ENCODE measurements around the gene WDFY3. TPM values are rescaled to one million over a fixed set of nuclear protein-coding genes. Genes with fewer than 3 reads are reported as not detected.

Gene WDFY3
- total RNA-seq, 4 donors from 2014 or later = 103 to 141 (median 121) TPM

GRCh38 chr4:84952004-84952403, 14.5 kb downstream of the WDFY3 start:
- DNase-seq = no peak
- H3K27ac ChIP-seq = no peak overlapping the region
- intact Hi-C loops (cut with DNase I) = no loop called here
- no peak overlapping the region for H3K4me3 ChIP-seq (replicated peaks in 1 of 3)
- no peaks in the 10 kb centered on the region for H3K36me3 ChIP-seq
- H3K9me3 ChIP-seq = no peaks in the 10 kb centered on the region
- H3K27me3 ChIP-seq = no peaks in the 10 kb centered on the region
- WGBS, 2 donors = 0 to 49% methylated on average over 1 of the region's 1 CpG
- H3K4me1 ChIP-seq = peaks cover 0 to 22% of the 10 kb centered on the region in 2 donors
- TF ChIP-seq CTCF (IDR thresholded peaks at IDR 0.05) = no peak
- no peak for TF ChIP-seq POLR2A (IDR thresholded peaks at IDR 0.05)

- no peak for TF ChIP-seq POLR2A (IDR thresholded peaks at IDR 0.05)
- no peak for TF ChIP-seq CTCF (IDR thresholded peaks at IDR 0.05)
- Histone ChIP-seq H3K9me3 (no peaks in the 10 kb centered on the region), H3K4me1 (peaks cover 0 to 14% of the 10 kb centered on the region in 2 donors), H3K36me3 (no peaks in the 10 kb centered on the region), H3K27ac (no peak overlapping the region), H3K4me3 (replicated peaks in 1 of 3) (no peak overlapping the region), H3K27me3 (no peaks in the 10 kb centered on the region)
- intact Hi-C loops (cut with DNase I) = no loop called here
- 77 to 90% methylated on average over 2 of the region's 2 CpGs for WGBS, 2 donors
- no peak for DNase-seq
These were observed 18.4 kb downstream of the WDFY3 start for GRCh38 chr4:84948056-84948455.

- H3K4me3 ChIP-seq (replicated peaks in 1 of 3) = no peak overlapping the region
- intact Hi-C loops (cut with DNase I) = no loop called here
- no peaks in the 10 kb centered on the region for H3K27me3 ChIP-seq
- TF ChIP-seq POLR2A (IDR thresholded peaks at IDR 0.05) (no peak), CTCF (IDR thresholded peaks at IDR 0.05) (no peak)
- H3K27ac ChIP-seq = no peak overlapping the region
- peaks cover 0 to 8% of the 10 kb centered on the region in 2 donors for H3K4me1 ChIP-seq
- DNase-seq = no peak
- no peaks in the 10 kb centered on the region for H3K9me3 ChIP-seq
- 50 to 90% methylated on average over 1 of the region's 1 CpG for WGBS, 2 donors
- no peaks in the 10 kb centered on the region for H3K36me3 ChIP-seq
These were observed 21.5 kb downstream of the WDFY3 start for GRCh38 chr4:84944947-84945346.

GRCh38 chr4:84940960-84941359, 25.5 kb downstream of the WDFY3 start:
- no peaks in the 10 kb centered on the region for H3K9me3 ChIP-seq
- H3K4me3 ChIP-seq (replicated peaks in 1 of 3) = no peak overlapping the region
- no peaks in the 10 kb centered on the region for H3K36me3 ChIP-seq
- H3K27ac ChIP-seq = no peak overlapping the region
- peaks cover 16 to 23% of the 10 kb centered on the region in 2 donors for H3K4me1 ChIP-seq
- DNase-seq = no peak
- no peak for TF ChIP-seq CTCF (IDR thresholded peaks at IDR 0.05)
- TF ChIP-seq POLR2A (IDR thresholded peaks at IDR 0.05) = no peak
- H3K27me3 ChIP-seq = no peaks in the 10 kb centered on the region
- intact Hi-C loops (cut with DNase I) = no loop called here

GRCh38 chr4:84939113-84939512, 27.4 kb downstream of the WDFY3 start:
- Histone ChIP-seq H3K36me3 (no peaks in the 10 kb centered on the region), H3K27me3 (no peaks in the 10 kb centered on the region), H3K9me3 (no peaks in the 10 kb centered on the region), H3K4me3 (replicated peaks in 1 of 3) (no peak overlapping the region), H3K4me1 (peaks cover 16 to 23% of the 10 kb centered on the region in 2 donors), H3K27ac (no peak overlapping the region)
- no peak for DNase-seq
- TF ChIP-seq POLR2A (IDR thresholded peaks at IDR 0.05) = no peak
- TF ChIP-seq CTCF (IDR thresholded peaks at IDR 0.05) = no peak
- 89 to 92% methylated on average over 6 of the region's 6 CpGs for WGBS, 2 donors
- intact Hi-C loops (cut with DNase I) = no loop called here
